HG02588 (cell line): ENCODE results near the gene TIAM1.

Experiments used
- ATAC-seq: cut with Tn5 transposase; IDR thresholded peaks from one replicate; pipeline ENCODE4 v1.9.1; 2021; ENCODE audit warnings: mild to moderate bottlenecking, moderate library complexity; ENCODE audit not compliant: unreplicated experiment

The TIAM1 gene

DNA sequence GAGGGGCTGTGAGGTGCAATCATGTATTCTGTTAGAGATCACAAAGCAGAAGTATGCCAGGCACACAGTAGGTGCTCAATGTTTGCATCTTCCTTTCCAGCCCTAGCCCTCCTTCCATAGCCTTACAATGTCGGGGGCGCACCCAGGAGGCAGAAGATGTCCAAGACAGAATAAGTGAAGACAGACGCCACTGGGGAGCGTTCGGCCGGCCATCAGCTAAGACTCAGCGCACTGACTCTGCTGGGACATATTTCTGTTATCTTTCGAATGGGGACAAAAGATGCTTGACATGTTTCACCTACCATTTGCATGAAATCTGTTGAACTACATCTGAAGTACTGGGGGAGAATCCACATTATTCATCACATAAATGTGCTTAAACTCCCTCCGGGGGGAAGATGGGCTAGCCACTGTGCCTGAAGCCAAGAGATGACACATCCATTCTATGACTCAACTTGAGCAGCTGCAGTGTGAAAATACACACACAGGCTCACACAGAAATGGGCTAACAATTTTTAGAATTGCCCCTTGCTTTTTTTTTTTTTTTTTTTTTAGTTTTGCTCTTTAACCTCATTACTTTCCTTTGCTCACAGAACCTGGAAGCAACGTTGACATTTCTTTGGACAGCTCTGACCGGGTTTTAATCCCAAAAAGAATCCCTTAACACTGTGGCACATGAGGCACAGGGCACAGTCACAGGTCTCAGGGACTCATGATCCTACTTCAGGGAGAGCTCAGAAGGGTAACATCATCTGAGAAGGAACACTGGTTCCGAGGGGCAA lies 7.9 kb downstream of the TIAM1 start:
- ATAC-seq: no peak

DNA sequence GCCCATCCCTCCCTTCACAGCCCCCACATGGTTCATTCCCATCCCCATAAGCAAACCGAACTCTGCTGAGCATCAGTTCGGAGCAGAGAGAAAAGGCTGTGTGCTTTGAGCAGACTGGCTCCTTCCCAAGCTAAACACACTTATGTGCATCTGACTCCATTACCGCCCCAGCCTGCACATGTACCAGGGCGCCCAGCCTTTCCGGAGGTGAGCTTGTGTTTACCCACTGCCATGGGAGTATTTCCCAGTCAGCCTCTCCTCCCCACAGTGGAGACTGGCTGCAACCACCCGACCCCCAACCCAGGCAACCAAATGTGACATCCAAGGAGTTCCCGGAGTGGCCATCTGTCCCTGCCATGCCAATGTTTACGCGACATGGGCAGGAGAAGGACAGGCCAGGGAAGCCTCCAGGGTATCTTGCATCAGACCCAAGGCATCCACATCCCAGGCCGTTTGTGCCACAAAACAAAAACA lies 9.4 kb downstream of the TIAM1 start:
- no peak for ATAC-seq

DNA sequence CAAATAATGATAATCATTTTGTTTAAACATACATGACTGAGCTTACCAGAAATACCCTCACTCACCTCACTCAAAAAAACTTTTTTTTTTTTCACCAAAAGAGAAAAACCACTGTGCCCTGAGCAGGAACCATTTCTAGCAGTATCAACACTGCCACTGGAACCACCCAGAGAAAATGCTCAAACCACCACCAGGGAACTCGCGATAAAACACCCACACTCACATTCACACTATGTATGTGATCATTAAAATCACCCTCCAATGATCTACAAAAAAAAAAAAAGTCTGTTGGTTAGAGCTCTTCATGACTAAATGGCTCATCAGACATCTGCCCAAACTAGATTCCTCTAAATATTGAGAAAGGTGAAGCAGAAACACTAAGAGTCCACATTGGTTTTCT lies 11.5 kb downstream of the TIAM1 start:
- ATAC-seq: no peak

DNA sequence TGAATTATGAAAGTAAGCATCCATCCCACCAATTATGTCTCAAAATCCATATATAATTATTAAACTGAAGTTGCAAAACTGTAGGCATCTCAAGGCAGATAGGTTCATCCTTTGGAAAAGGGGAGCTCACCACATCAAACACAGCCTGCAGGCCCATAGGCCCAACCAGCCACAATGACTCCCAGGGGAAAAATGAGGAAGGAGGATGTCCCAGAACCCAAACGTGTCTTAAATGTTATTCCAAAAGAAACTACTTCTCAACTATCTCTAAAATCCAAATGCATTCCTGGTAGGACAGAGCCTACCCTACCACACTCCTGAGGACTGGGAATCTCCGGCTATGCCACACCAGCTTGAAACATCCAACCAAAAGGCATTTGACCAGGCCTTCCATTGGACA lies 12.8 kb downstream of the TIAM1 start:
- no peak for ATAC-seq

DNA sequence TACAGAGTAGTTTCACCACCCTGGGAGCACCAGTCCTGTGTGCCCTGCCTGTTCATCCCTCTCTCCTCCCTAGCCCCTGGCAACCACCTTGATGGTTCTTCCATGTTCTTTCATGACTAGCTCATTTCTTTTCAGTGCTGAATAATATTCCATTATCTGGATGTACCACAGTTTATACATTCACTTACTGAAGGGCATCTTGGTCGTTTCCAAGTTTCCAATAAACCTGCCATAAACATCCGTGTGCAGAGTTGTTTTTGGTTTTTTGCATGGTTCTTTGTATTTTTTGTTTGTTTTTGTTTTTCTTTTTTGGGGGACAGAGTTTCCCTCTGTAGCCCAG lies 13.9 kb downstream of the TIAM1 start:
- ATAC-seq: no peak

DNA sequence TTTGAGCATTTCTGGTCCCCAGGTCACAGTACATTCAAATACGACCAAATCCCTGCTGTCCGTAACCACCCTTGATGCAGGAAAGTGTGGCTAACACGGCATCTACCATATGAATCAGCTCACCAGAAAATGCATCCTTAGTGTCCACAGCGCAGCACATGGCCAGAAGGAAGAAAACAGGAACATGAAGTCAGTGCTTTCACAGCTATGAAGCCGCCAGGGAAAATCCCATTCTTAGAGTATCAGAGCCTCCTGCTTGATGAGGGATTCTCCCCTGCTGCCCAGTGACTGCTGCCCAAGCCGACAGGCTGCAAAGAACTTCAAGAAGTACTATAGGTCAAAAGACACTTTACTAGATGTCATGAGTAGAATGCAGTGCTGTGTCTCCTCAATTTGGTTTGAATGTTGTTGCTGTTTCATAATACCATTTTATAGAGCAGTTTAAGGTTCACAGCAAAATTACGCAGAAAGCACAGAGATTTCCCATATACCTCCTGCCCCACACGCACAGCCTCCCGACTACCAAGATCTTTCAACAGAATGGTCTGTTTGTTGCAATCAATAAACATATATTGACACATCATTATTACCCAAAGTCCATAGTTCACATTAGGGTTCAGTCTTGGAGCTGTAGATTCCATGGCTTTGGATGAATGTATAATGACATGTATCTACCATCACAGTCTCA lies 14.5 kb downstream of the TIAM1 start:
- no peak for ATAC-seq

DNA sequence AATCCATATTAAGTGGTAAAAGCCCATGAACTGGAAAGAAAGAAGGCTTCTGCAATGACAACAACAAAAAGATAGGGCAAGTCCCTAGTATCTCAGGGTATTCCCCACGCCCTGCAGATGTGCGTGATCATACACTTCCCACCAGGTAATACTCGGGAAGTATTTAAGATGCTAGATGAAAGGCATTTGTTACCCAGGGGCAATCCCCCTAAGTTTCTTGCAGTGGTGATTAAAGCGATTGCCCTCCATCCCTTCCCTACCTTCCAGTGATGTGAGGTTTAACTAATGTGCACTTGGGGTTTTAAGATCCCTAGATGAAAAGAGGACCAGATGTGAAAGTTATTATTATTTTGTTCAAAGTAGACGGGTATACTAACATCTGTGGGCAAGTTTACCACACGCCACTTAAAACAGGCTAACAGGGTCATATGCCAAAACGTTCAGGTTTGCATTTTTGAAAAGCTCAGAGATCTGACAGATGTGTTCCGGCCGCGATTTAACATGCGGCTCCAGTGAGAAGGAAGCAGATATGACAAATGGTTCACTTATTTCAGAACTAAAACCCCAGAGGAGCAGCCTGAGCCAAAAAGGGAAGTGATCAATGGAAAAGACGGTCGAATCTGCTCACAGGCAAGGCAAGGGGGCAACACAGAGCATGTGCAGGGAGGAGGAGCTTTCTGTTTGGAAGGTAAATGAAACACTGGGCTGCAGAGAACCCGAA lies 17.4 kb downstream of the TIAM1 start:
- ATAC-seq: peak; percentile 93

DNA sequence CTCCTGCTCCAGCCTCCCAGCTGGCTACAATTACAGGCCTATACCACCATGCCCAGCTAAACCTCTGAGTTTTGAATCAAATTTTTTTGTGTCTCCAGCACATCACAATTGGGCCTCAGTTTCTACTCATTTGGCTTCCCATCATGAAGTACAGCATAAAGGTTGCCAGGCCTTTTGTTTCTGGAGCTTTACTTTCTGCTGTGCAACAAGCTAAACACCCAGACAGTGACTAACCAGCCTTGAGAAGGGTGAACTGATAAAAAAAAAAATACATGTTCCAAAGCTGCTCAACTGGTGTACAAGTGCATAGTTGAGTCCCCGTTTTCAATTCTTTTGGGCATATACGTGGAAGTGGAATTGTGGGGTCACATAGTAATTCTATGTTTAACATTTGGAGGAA lies 25.1 kb downstream of the TIAM1 start:
- no peak for ATAC-seq

DNA sequence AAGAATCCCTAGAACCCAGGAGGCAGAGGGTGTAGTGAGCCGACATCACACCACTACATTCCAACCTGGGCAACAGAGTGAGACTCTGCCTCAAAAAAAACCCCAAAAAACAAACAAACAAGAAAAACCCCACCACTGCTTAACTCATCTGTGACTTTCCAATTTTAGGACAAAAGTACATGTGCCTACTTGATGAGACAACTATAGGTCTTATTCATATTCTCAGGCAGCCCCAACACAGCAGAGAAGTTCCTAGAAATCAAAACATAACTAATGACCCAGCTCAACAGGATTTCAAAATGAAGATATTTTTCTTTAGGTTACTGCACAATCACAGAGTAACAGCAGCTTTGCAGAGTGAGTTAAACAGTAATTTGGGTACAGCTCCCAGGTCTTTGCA lies 26.4 kb downstream of the TIAM1 start:
- no peak for ATAC-seq

DNA sequence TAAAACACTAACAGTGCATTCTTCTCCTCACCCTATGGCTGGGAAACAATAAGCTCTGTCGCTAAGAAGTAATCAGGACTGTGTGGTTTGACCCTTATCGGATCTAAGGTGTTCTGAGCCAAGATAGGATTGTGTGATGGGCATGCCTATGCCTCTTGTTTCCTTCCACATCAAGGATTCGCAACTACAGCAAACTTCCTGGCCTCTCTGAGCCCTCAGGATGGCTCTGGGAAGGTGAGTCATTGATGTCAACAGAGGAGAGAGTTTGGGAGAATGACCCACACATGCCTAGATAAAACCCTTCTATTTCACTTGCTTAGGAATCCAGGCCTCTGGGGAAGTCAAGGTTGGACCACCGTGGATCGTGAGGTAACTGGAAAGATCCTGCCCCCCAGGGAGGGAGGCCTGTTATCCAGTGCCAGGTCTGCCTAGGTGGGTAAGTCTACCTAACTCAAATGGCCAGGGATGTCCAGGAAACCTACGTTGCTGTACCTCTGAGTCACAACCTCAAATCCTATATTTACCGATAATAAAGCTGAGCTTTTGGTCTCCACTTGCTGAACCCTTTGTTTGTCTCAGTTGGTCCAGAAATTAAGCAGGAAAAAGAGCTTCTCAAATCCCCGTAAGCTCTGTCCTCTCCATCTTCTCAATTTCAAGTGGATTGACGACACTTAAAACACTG lies 27.4 kb downstream of the TIAM1 start:
- ATAC-seq: no peak

DNA sequence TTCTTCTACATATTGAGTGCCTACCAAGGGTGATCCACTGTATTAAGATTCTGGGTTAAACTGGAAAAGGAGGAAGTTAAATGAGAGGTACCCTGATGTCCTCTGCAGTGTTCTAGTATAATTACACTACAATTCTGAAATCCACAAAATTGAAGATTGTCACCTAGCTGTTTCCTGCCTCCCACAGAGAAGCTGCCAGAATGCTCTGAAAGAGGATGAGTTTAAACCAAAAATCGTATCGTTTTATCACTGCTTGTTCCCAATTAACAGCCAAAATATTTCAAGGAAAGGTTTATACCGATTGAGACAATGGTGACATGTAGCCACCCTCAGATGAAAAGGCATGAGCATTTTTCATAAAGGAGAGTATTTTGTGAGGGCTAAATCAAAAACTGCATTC lies 28.0 kb downstream of the TIAM1 start:
- ATAC-seq: no peak

DNA sequence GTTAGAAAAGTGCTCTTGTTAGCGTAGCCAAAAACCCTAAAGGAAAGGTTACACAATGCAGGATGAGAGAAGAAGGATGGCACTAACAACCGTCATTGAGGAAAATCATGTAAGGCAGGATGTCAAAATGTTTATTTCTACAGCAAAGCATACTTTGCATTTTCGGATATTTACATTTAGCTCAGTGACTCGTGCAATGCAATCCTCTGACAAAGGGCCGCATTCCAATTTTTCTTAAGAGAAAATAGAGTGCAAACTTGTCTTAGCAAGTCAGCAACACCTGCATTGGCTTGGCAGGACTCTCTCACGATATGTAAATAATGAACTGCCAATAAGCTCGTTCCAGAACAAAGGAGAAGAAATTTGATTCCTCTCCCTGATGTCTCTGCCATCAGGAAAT lies 33.3 kb downstream of the TIAM1 start:
- ATAC-seq: no peak

DNA sequence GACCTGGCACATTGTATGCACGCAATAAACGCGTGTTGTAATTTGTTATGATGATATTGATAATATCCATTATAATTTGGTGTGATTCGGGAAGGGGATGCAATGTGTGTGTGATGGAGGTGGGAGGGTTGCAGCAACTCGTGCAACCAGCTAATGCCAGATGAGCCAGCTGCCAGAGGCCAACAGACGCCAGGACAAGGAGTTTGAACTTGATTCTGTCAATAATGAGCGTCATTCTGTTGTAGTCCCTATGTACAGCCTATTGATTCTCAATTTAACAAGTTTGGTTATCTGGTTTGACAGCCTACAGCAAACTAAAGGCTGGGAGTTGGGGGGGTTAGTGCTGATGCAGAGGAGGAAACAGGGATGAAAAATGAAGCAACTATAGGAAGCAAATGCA lies 35.5 kb downstream of the TIAM1 start:
- ATAC-seq: no peak

DNA sequence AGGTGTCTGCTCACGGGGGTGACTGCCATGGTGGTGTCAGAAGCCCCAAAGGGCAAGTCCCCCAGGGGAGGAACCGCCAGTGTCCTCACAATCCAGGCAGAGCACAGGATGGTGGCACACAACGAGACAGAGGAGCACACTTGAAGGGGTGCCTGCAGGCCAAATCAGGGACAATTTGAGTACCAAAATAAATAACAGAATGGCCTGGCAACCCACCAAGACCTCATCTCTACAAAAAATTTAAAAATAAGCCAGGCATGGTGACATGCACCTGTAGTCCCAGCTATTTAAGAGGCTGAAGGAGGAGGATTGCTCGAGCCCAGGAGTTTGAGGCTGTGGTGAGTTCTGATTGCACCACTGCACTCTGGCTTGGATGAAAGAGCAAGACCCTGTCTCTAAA lies 38.2 kb downstream of the TIAM1 start:
- no peak for ATAC-seq

DNA sequence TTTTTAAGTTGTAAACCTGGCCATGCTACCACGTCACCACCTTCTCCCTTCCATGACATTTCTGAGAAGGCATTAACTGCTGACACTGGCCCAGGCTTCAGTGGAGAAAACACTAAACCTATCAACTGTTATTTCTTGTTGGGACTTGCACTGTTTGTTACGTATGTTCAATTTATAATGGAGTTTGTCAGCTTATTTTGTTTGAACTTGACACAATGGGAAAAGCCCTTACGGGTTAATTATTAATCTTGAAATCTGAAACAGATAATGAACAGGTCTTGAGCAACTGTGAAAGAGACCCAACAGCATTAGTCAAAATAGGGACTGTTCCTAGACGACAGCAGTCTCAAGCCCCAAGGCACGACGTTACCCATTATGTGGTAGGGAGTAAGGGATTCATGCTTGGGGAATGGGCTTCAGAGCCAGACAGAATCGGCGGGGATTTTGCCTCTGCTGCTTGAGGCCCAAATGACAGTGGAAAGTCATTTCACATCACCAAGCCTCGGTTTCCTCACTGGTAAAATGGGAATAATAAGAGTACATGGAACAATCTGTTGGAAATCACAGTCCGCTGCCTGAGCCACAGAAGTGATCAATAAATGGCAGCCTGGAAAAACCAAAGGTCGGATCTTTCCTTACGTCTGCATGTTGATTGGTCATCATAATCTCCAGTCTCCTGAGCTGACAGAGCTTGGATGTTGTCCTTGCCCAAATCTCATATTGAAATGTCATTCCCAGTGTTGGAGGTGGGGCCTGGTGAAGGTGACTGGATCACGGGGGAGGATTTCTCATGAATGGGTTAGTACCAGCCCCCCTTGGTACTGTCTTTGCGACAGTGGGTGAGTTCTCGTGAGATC lies 44.5 kb downstream of the TIAM1 start:
- peak; percentile 87 for ATAC-seq

DNA sequence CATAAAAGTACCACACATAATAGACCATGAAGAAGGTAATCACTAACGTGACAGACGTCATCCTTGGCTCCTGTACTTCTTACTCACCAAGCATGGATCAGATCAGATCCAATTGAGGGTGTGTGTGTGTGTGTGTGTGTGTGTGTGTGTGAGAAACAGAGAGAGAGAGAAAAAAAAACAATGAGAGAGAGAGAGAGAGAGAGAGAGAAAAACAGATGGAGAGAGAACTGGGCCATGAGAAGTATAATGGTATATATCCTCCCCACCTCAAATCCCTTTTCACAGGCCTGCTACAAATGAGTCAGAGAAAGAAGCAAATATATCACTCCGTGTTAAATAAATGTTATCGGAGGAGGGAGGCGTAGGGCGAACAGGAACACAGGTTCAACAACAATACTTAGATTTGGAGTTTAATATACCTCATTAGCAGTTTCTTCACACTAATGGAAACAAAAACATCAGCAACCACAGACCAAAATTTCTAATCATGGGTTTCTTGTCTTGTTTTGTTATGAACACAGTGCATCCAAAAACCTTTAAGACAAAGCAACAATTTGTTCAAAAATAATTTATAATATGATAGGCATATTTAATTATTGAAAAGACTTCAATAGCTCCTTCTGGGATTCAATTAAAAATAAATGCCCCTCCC lies 45.3 kb downstream of the TIAM1 start:
- no peak for ATAC-seq

DNA sequence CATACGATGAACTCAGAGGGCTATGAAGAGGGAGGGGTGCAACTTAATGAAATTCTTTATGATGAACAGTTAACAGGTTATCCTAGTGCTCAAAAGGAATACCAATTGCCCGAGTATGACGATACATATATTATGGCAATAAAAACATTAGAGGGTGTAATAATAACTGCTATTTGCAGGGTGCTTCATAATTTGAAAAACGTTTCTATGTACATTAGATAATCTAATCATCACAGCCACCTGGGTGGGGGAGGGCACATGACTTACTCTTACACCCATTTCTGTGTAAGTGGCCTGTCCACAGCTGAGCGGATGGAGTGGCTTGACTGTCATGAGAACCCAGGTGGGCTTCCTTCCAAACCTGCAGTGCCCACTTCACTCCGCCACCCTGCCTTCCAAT lies 46.3 kb downstream of the TIAM1 start:
- ATAC-seq: no peak

DNA sequence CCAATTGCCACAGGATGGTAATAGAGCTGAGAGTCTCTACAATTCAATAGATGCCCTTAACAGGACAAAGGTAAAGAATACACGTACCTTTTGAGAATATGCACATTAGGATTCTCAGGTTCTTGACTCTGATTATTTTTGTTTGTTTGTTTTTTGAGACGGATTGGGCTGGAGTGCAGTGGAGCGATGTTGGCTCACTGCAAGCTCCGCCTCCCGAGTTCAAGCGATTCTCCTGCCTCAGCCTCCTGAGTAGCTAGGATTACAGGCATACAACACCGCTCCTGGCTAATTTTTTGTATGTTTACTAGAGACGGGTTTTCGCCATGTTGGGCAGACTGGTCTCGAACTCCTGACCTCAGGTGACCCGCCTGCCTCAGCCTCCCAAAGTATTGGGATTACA lies 48.4 kb downstream of the TIAM1 start:
- ATAC-seq: no peak

DNA sequence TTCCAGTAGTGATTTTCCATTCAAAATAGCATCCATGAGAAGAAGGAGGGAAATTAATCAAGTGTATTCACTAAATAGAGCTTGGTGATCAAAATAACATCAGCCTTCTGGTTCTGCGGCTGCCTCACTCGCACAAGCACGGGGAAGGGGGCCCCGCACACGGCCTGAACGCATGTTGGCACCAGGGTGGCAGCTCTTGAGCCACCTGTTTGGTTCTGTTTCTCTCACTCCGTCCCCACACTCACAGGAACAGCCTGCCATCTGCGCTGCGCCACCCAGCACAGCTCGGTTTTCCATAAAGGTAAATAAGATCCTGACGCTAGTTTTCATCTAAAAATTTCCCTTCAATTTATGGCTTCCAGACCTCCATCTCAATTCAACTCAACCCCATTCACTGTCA lies 49.4 kb downstream of the TIAM1 start:
- no peak for ATAC-seq

DNA sequence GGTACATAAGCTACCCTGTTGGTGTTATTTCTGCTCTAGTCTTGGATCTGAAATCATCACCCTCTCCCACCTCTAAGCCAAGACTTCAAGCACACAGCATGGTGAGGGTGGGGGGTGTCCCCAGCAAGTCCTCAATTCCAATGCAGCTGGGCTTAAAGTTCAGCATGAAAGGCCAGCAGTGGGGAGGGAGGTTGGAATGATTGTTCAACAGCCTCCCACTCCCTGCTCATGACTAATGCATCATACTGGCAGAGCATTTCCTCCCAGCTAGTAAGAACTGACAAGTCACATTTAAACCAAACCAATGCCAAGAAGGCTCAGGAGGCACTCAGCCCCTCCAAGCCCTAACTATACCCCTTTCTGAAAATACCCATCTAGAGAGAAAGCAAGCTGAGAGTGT lies 50.1 kb downstream of the TIAM1 start:
- no peak for ATAC-seq
